ENCODE results near the gene MCOLN1. TPM values are rescaled to one million over a fixed set of nuclear protein-coding genes. Genes with fewer than 3 reads are reported as not detected.

The MCOLN1 gene
- total and polyA plus RNA-seq, 4 donors, result 10.9 to 17.0 (median 13.7) TPM

DNA sequence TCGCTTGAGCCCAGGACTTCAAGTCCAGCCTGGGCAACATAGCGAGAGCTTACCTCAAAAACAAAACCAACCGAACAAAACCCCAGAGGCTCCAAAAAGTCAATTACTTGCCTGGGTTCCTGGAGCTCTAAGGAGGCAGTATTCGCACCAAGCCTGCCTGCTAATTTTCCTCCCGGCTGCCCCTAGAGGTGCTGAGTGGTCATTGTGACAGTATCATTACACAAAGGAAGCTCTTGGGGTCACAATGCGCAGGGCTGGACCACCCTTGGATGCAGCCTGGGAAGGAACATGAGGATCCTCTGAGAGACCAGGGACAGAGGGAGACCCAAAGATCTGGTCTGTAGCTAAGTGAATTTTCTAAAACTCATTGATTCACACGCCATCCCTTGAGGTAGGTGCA, 25.1 kb upstream of the MCOLN1 start:
- Histone ChIP-seq H3K4me3 (ENCODE audit: low read depth in 1 of 3, low read length in 3 of 3) (no peak overlapping the region), H3K36me3 (ENCODE audit: control insufficient read depth in 4 of 4, insufficient read depth in 3 of 4, low read depth in 1 of 4, low read length in 3 of 4) (no peaks in the 10 kb centered on the region), H3K4me1 (ENCODE audit: control insufficient read depth in 4 of 4, insufficient read depth in 4 of 4, low read length in 3 of 4) (peaks cover 8 to 21% (median 18%) of the 10 kb centered on the region in 4 donors), H3K9me3 (ENCODE audit: control insufficient read depth in 4 of 4, low read length in 3 of 4) (no peaks in the 10 kb centered on the region), H3K9ac (ENCODE audit: low read depth in 1 of 2, low read length in 2 of 2) (no peak overlapping the region), H3K27me3 (ENCODE audit: control insufficient read depth in 4 of 4, insufficient read depth in 4 of 4, low read length in 3 of 4) (no peaks in the 10 kb centered on the region), H3K27ac (ENCODE audit: low read depth in 1 of 2, low read length in 2 of 2) (no peak overlapping the region)
- WGBS, result 67% methylated on average over 7 of the region's 7 CpGs
- TF ChIP-seq, protein P1, sequence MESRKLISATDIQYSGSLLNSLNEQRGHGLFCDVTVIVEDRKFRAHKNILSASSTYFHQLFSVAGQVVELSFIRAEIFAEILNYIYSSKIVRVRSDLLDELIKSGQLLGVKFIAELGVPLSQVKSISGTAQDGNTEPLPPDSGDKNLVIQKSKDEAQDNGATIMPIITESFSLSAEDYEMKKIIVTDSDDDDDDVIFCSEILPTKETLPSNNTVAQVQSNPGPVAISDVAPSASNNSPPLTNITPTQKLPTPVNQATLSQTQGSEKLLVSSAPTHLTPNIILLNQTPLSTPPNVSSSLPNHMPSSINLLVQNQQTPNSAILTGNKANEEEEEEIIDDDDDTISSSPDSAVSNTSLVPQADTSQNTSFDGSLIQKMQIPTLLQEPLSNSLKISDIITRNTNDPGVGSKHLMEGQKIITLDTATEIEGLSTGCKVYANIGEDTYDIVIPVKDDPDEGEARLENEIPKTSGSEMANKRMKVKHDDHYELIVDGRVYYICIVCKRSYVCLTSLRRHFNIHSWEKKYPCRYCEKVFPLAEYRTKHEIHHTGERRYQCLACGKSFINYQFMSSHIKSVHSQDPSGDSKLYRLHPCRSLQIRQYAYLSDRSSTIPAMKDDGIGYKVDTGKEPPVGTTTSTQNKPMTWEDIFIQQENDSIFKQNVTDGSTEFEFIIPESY (IDR thresholded peaks at IDR 0.05), result no peak
- no peak for TF ChIP-seq RXRA (IDR thresholded peaks at IDR 0.05)
- TF ChIP-seq, protein P2, sequence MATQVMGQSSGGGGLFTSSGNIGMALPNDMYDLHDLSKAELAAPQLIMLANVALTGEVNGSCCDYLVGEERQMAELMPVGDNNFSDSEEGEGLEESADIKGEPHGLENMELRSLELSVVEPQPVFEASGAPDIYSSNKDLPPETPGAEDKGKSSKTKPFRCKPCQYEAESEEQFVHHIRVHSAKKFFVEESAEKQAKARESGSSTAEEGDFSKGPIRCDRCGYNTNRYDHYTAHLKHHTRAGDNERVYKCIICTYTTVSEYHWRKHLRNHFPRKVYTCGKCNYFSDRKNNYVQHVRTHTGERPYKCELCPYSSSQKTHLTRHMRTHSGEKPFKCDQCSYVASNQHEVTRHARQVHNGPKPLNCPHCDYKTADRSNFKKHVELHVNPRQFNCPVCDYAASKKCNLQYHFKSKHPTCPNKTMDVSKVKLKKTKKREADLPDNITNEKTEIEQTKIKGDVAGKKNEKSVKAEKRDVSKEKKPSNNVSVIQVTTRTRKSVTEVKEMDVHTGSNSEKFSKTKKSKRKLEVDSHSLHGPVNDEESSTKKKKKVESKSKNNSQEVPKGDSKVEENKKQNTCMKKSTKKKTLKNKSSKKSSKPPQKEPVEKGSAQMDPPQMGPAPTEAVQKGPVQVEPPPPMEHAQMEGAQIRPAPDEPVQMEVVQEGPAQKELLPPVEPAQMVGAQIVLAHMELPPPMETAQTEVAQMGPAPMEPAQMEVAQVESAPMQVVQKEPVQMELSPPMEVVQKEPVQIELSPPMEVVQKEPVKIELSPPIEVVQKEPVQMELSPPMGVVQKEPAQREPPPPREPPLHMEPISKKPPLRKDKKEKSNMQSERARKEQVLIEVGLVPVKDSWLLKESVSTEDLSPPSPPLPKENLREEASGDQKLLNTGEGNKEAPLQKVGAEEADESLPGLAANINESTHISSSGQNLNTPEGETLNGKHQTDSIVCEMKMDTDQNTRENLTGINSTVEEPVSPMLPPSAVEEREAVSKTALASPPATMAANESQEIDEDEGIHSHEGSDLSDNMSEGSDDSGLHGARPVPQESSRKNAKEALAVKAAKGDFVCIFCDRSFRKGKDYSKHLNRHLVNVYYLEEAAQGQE (IDR thresholded peaks at IDR 0.05), result no peak
- TF ChIP-seq HNF4A (conservative IDR thresholded peaks at IDR 0.05), result no peak
- TF ChIP-seq RAD21 (IDR thresholded peaks at IDR 0.05), result peak in 1 of 2 donors; percentile 26
- no peak for TF ChIP-seq TAF1 (conservative IDR thresholded peaks at IDR 0.05)
- TF ChIP-seq, protein P3, sequence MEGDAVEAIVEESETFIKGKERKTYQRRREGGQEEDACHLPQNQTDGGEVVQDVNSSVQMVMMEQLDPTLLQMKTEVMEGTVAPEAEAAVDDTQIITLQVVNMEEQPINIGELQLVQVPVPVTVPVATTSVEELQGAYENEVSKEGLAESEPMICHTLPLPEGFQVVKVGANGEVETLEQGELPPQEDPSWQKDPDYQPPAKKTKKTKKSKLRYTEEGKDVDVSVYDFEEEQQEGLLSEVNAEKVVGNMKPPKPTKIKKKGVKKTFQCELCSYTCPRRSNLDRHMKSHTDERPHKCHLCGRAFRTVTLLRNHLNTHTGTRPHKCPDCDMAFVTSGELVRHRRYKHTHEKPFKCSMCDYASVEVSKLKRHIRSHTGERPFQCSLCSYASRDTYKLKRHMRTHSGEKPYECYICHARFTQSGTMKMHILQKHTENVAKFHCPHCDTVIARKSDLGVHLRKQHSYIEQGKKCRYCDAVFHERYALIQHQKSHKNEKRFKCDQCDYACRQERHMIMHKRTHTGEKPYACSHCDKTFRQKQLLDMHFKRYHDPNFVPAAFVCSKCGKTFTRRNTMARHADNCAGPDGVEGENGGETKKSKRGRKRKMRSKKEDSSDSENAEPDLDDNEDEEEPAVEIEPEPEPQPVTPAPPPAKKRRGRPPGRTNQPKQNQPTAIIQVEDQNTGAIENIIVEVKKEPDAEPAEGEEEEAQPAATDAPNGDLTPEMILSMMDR (IDR thresholded peaks at IDR 0.05; ENCODE audit: low read depth, low read length, missing input control), result peak; percentile 20
- no peak for DNase-seq (ENCODE audit: low spot score)

DNA sequence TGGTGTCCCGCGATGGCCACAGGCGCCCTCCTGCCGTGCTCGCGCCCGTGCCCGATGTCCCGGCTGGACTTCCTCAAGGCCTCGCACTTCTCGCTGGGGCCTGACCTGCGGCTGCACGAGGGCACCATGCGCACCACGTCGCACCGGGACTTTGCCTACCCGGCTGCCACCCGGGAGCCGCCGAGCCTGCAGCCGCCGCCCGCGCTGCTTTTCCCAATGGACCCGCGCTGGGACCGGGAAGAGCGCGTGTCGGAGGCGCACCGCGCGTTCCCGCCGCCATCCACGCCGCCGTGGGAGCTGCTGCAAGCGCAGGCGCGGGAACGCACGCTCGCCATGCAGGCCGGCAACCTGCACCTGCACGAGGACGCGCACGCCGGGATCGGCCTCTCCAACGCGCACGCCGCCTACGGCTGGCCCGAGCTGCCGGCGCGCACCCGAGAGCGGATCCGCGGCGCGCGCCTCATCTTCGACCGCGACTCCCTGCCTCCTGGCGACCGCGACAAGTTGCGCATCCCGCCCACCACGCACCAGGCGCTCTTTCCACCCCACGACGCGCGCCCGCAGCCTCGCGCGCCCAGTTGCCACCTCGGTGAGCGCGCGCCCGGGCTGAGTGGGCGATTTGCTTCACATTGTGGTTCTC, 21.5 kb upstream of the MCOLN1 start:
- Histone ChIP-seq H3K4me3 (ENCODE audit: low read depth in 1 of 3, low read length in 3 of 3) (peak overlapping the region in 2 of 3 donors; percentile 44 to 57), H3K4me1 (ENCODE audit: control insufficient read depth in 4 of 4, insufficient read depth in 4 of 4, low read length in 3 of 4) (peaks cover 8 to 12% (median 9%) of the 10 kb centered on the region in 4 donors), H3K27me3 (ENCODE audit: control insufficient read depth in 4 of 4, insufficient read depth in 4 of 4, low read length in 3 of 4) (no peaks in the 10 kb centered on the region), H3K36me3 (ENCODE audit: control insufficient read depth in 4 of 4, insufficient read depth in 3 of 4, low read depth in 1 of 4, low read length in 3 of 4) (no peaks in the 10 kb centered on the region), H3K9ac (ENCODE audit: low read depth in 1 of 2, low read length in 2 of 2) (no peak overlapping the region), H3K9me3 (ENCODE audit: control insufficient read depth in 4 of 4, low read length in 3 of 4) (no peaks in the 10 kb centered on the region), H3K27ac (ENCODE audit: low read depth in 1 of 2, low read length in 2 of 2) (no peak overlapping the region)
- peak; percentile 55 for DNase-seq (ENCODE audit: low spot score)
- TF ChIP-seq, protein P4, sequence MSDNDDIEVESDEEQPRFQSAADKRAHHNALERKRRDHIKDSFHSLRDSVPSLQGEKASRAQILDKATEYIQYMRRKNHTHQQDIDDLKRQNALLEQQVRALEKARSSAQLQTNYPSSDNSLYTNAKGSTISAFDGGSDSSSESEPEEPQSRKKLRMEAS (IDR thresholded peaks at IDR 0.05), result no peak
- TF ChIP-seq, protein P3 (IDR thresholded peaks at IDR 0.05; ENCODE audit: low read depth, low read length, missing input control), result peak; percentile 1
- WGBS, result 5% methylated on average over 93 of the region's 93 CpGs

Measured in liver (tissue), 9 donors.